ENCODE measurements around the gene DIPK1A.

The DIPK1A gene

GRCh38 chr1:92822879-92823278 is 138.4 kb downstream of the DIPK1A start:
- no peak for DNase-seq (ENCODE audit: low spot score)
- TF ChIP-seq CTCF (IDR thresholded peaks at IDR 0.05; ENCODE audit: extremely low read depth, missing control alignments): no peak

- TF ChIP-seq CTCF (IDR thresholded peaks at IDR 0.05; ENCODE audit: extremely low read depth, missing control alignments): no peak
- no peak for DNase-seq (ENCODE audit: low spot score)
Measured at GRCh38 chr1:92820551-92820950, 140.7 kb downstream of the DIPK1A start.

- no peak for TF ChIP-seq CTCF (IDR thresholded peaks at IDR 0.05; ENCODE audit: extremely low read depth, missing control alignments)
- DNase-seq (ENCODE audit: low spot score): no peak
Measured at GRCh38 chr1:92820024-92820423, 141.2 kb downstream of the DIPK1A start.

GRCh38 chr1:92817986-92818764 is 143.1 kb downstream of the DIPK1A start:
- TF ChIP-seq CTCF (IDR thresholded peaks at IDR 0.05; ENCODE audit: extremely low read depth, missing control alignments): peak; percentile 82
- DNase-seq (ENCODE audit: low spot score): peak; percentile 54

- no peak for DNase-seq (ENCODE audit: low spot score)
- TF ChIP-seq CTCF (IDR thresholded peaks at IDR 0.05; ENCODE audit: extremely low read depth, missing control alignments): no peak
Measured at GRCh38 chr1:92817137-92817697, 144.0 kb downstream of the DIPK1A start.

GRCh38 chr1:92816732-92817131 is 144.5 kb downstream of the DIPK1A start:
- no peak for TF ChIP-seq CTCF (IDR thresholded peaks at IDR 0.05; ENCODE audit: extremely low read depth, missing control alignments)
- no peak for DNase-seq (ENCODE audit: low spot score)

- DNase-seq (ENCODE audit: low spot score): no peak
- no peak for TF ChIP-seq CTCF (IDR thresholded peaks at IDR 0.05; ENCODE audit: extremely low read depth, missing control alignments)
Measured at GRCh38 chr1:92808381-92808780, 152.9 kb downstream of the DIPK1A start.

Data from GM20000 (cell line).